GM23338 (cell line): ENCODE data around the gene SHF. TPM values are rescaled to one million over a fixed set of nuclear protein-coding genes. Genes with fewer than 3 reads are reported as not detected.

Experiments
- ATAC-seq: fragments of 200-7000 bp; cut with Tn5 transposase; 3 replicates; pipeline ENCODE4 v1.9.1; 2020
- DNase-seq: peaks from one replicate; pipeline ENCODE4 v3.0.0-alpha.2; 2015; ENCODE audit warnings: low spot score
- H2AFZ ChIP-seq: fragments of 200-600 bp; sonication (generic); 2 replicates; pipeline ENCODE4 v1.8.0; 2016; ENCODE audit warnings: antibody characterized with exemption, mild to moderate bottlenecking, moderate library complexity
- H3F3A ChIP-seq: fragments of 200-600 bp; sonication (generic); replicated peaks from 2 replicates; pipeline ENCODE4 v1.8.0; 2017; ENCODE audit warnings: antibody characterized with exemption, mixed run types, low read depth
- H3K27ac ChIP-seq: fragments of 200-600 bp; sonication (generic); 2 replicates; pipeline ENCODE4 v1.6.1; 2016; ENCODE audit warnings: low read depth
- H3K27me3 ChIP-seq: fragments of 200-600 bp; sonication (generic); 2 replicates; pipeline ENCODE4 v1.8.0; 2016; ENCODE audit warnings: mild to moderate bottlenecking, mixed run types, moderate library complexity; ENCODE audit not compliant: insufficient read depth
- H3K36me3 ChIP-seq: fragments of 200-600 bp; sonication (generic); 2 replicates; pipeline ENCODE4 v1.8.0; 2016; ENCODE audit warnings: mild to moderate bottlenecking; ENCODE audit not compliant: insufficient read depth
- H3K4me1 ChIP-seq: fragments of 200-600 bp; sonication (generic); 2 replicates; pipeline ENCODE4 v1.8.0; 2016; ENCODE audit warnings: mild to moderate bottlenecking, moderate library complexity; ENCODE audit not compliant: insufficient read depth
- H3K4me2 ChIP-seq: fragments of 200-600 bp; sonication (generic); 2 replicates; pipeline ENCODE4 v1.7.1; 2017; ENCODE audit warnings: mixed run types
- H3K4me3 ChIP-seq: fragments of 200-600 bp; sonication (generic); 2 replicates; pipeline ENCODE4 v1.6.1; 2016; ENCODE audit warnings: mixed run types
- H3K79me2 ChIP-seq: fragments of 200-600 bp; sonication (generic); replicated peaks from 2 replicates; pipeline ENCODE4 v1.8.0; 2017; ENCODE audit warnings: mild to moderate bottlenecking; ENCODE audit not compliant: insufficient read depth
- H3K9me2 ChIP-seq: fragments of 200-600 bp; sonication (generic); 2 replicates; pipeline ENCODE4 v1.8.0; 2017; ENCODE audit not compliant: insufficient read depth
- H4K20me1 ChIP-seq: fragments of 200-600 bp; sonication (generic); replicated peaks from 2 replicates; pipeline ENCODE4 v1.8.0; 2017; ENCODE audit warnings: mild to moderate bottlenecking; ENCODE audit not compliant: insufficient read depth
- H3K27ac Mint-ChIP-seq: 2 replicates; pipeline ENCODE4 v1.8.0; 2020; ENCODE audit warnings: inconsistent platforms, mild to moderate bottlenecking, moderate library complexity, mixed read lengths
- H3K27me3 Mint-ChIP-seq: 3 replicates; pipeline ENCODE4 v1.8.0; 2022; ENCODE audit warnings: low read depth, mild to moderate bottlenecking, moderate library complexity, mixed read lengths, inconsistent platforms; ENCODE audit not compliant: insufficient read depth, poor library complexity
- H3K36me3 Mint-ChIP-seq: 3 replicates; pipeline ENCODE4 v1.8.0; 2021; ENCODE audit warnings: low read depth, mild to moderate bottlenecking, inconsistent platforms, moderate library complexity, mixed read lengths
- H3K4me1 Mint-ChIP-seq: 3 replicates; pipeline ENCODE4 v1.8.0; 2020; ENCODE audit warnings: mild to moderate bottlenecking, inconsistent platforms, mixed read lengths
- H3K4me3 Mint-ChIP-seq: 3 replicates; pipeline ENCODE4 v1.8.0; 2021; ENCODE audit warnings: moderate library complexity, mild to moderate bottlenecking, inconsistent platforms, mixed read lengths
- H3K9me3 Mint-ChIP-seq: 3 replicates; pipeline ENCODE4 v1.8.0; 2020; ENCODE audit warnings: moderate library complexity, mild to moderate bottlenecking, inconsistent platforms, mixed read lengths
- CREB1 ChIP-seq: fragments of 250-450 bp; sonication (Bioruptor Pico); IDR thresholded peaks from 2 replicates; pipeline ENCODE4 v1.5.0; 2020; ENCODE audit warnings: low read depth, mild to moderate bottlenecking, moderate library complexity
- CTCF ChIP-seq, 2 experiments: fragments of 200-600 bp in 1 of 2; sonication (generic) in 1 of 2; conservative IDR thresholded peaks; 2 replicates each; pipeline versions ENCODE4 v1.5.1 to v1.6.1; 2016 to 2017; ENCODE audit warnings: antibody characterized with exemption in 2 of 2, low read depth in 2 of 2, mild to moderate bottlenecking in 2 of 2, moderate library complexity in 1 of 2
- EZH2 ChIP-seq: fragments of 200-600 bp; sonication (generic); IDR thresholded peaks from one replicate; pipeline ENCODE4 v1.8.0; 2017; ENCODE audit warnings: antibody characterized with exemption, mild to moderate bottlenecking, low read depth; ENCODE audit not compliant: unreplicated experiment
- EZH2phosphoT487 ChIP-seq: fragments of 200-600 bp; sonication (generic); IDR thresholded peaks from one replicate; pipeline ENCODE4 v1.8.1; 2018; ENCODE audit warnings: antibody characterized with exemption; ENCODE audit not compliant: unreplicated experiment
- JUNB ChIP-seq: IDR thresholded peaks from one replicate; pipeline ENCODE4 v1.6.1; 2016; ENCODE audit warnings: antibody characterized with exemption; ENCODE audit not compliant: unreplicated experiment
- NANOG ChIP-seq: IDR thresholded peaks from 2 replicates; pipeline ENCODE4 v1.6.1; 2016; ENCODE audit warnings: antibody characterized with exemption, borderline replicate concordance
- POLR2AphosphoS5 ChIP-seq: IDR thresholded peaks from 2 replicates; pipeline ENCODE4 v1.6.1; 2016; ENCODE audit warnings: antibody characterized with exemption, low read depth
- STAT1 ChIP-seq: IDR thresholded peaks from one replicate; pipeline ENCODE4 v1.6.1; 2016; ENCODE audit warnings: antibody characterized with exemption; ENCODE audit not compliant: unreplicated experiment
- polyA plus RNA-seq: library from polyadenylated mRNA; unstranded; fragments of >200 nt; fragmentation: Nextera tagmentation; extraction: Ambion mirVana; gene quantifications from 2 replicates; pipeline ENCODE4 v1.2.1, GENCODE V29; 2016
- total RNA-seq: library from RNA; depleted of rRNA; stranded (reverse); fragments of >200 nt; shearing (Covaris generic); gene quantifications from 2 replicates; pipeline ENCODE4 v1.2.3, GENCODE V29; 2014
- TF ChIP-seq, protein P1 (sequence below): fragments of 250-450 bp; sonication (Bioruptor Pico); IDR thresholded peaks from 2 replicates; pipeline ENCODE4 v1.5.0; 2020; ENCODE audit warnings: mild to moderate bottlenecking, moderate library complexity

SHF gene
- total and polyA plus RNA-seq, 2 experiments from 2014 or later: 5.8 to 15.6 TPM

DNA sequence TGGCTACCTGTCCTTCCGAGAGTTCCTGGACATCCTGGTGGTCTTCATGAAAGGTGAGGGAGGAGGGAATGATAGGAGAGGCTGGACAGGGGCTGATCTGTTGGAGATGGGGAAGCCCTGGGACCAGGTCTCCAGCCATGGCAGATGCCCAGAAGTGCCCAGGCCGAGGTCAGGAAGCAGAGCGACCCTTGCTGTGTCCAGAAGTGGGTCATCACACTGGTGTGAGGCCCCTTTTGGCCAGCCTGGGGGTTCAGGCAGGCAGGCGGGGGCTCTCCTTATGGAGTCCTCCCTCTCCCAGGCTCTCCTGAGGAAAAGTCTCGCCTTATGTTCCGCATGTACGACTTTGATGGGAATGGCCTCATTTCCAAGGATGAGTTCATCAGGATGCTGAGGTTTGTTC, 40.2 kb downstream of the SHF start (continued):
- TF ChIP-seq, protein P1, sequence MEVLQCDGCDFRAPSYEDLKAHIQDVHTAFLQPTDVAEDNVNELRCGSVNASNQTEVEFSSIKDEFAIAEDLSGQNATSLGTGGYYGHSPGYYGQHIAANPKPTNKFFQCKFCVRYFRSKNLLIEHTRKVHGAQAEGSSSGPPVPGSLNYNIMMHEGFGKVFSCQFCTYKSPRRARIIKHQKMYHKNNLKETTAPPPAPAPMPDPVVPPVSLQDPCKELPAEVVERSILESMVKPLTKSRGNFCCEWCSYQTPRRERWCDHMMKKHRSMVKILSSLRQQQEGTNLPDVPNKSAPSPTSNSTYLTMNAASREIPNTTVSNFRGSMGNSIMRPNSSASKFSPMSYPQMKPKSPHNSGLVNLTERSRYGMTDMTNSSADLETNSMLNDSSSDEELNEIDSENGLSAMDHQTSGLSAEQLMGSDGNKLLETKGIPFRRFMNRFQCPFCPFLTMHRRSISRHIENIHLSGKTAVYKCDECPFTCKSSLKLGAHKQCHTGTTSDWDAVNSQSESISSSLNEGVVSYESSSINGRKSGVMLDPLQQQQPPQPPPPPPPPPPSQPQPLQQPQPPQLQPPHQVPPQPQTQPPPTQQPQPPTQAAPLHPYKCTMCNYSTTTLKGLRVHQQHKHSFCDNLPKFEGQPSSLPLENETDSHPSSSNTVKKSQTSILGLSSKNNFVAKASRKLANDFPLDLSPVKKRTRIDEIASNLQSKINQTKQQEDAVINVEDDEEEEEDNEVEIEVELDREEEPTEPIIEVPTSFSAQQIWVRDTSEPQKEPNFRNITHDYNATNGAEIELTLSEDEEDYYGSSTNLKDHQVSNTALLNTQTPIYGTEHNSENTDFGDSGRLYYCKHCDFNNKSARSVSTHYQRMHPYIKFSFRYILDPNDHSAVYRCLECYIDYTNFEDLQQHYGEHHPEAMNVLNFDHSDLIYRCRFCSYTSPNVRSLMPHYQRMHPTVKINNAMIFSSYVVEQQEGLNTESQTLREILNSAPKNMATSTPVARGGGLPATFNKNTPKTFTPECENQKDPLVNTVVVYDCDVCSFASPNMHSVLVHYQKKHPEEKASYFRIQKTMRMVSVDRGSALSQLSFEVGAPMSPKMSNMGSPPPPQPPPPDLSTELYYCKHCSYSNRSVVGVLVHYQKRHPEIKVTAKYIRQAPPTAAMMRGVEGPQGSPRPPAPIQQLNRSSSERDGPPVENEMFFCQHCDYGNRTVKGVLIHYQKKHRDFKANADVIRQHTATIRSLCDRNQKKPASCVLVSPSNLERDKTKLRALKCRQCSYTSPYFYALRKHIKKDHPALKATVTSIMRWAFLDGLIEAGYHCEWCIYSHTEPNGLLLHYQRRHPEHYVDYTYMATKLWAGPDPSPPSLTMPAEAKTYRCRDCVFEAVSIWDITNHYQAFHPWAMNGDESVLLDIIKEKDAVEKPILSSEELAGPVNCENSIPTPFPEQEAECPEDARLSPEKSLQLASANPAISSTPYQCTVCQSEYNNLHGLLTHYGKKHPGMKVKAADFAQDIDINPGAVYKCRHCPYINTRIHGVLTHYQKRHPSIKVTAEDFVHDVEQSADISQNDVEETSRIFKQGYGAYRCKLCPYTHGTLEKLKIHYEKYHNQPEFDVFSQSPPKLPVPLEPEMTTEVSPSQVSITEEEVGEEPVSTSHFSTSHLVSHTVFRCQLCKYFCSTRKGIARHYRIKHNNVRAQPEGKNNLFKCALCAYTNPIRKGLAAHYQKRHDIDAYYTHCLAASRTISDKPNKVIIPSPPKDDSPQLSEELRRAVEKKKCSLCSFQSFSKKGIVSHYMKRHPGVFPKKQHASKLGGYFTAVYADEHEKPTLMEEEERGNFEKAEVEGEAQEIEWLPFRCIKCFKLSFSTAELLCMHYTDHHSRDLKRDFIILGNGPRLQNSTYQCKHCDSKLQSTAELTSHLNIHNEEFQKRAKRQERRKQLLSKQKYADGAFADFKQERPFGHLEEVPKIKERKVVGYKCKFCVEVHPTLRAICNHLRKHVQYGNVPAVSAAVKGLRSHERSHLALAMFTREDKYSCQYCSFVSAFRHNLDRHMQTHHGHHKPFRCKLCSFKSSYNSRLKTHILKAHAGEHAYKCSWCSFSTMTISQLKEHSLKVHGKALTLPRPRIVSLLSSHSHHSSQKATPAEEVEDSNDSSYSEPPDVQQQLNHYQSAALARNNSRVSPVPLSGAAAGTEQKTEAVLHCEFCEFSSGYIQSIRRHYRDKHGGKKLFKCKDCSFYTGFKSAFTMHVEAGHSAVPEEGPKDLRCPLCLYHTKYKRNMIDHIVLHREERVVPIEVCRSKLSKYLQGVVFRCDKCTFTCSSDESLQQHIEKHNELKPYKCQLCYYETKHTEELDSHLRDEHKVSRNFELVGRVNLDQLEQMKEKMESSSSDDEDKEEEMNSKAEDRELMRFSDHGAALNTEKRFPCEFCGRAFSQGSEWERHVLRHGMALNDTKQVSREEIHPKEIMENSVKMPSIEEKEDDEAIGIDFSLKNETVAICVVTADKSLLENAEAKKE (CRISPR knock-in tag): no peak
- TF ChIP-seq STAT1 (no peak), CREB1 (CRISPR knock-in tag) (no peak), CTCF (conservative IDR thresholded peaks at IDR 0.05; ENCODE audit: low read depth in 2 of 2) (no peak), EZH2 (no peak), EZH2phosphoT487 (no peak), JUNB (no peak), NANOG (no peak)

GRCh38 chr15:45146405-45146804, 41.4 kb downstream of the SHF start:
- DNase-seq (no peak), ATAC-seq (no peak)
- Histone ChIP-seq H3K4me2 (no peak overlapping the region), H2AFZ (no peak overlapping the region), H3K4me3 (no peak overlapping the region), H3K27ac (no peak overlapping the region), H3K4me1 (no peaks in the 10 kb centered on the region), H3K36me3 (no peaks in the 10 kb centered on the region), H3K9me2 (no peaks in the 10 kb centered on the region), H3K27me3 (no peaks in the 10 kb centered on the region), H4K20me1 (no peaks in the 10 kb centered on the region), H3K79me2 (no peaks in the 10 kb centered on the region), H3F3A (no peaks in the 10 kb centered on the region)
- Mint-ChIP-seq H3K36me3 (no peaks in the 10 kb centered on the region), H3K9me3 (no peaks in the 10 kb centered on the region), H3K4me1 (peaks cover 5% of the 10 kb centered on the region; the same call in 1 of the 3 replicates), H3K27ac (no peak overlapping the region), H3K27me3 (peaks cover 1% of the 10 kb centered on the region), H3K4me3 (no peak overlapping the region)
- TF ChIP-seq POLR2AphosphoS5: no peak
- TF ChIP-seq EZH2phosphoT487: no peak
- TF ChIP-seq, protein P1 (CRISPR knock-in tag): no peak
